Stimulated activated CD4-positive, alpha-beta T cell treated with anti-CD3 and anti-CD28 coated beads, TNF-alpha, amount 100 ng/mL, for 48 hours (primary cell): ENCODE results near the gene AFTPH.

Source experiments
- DNase-seq, 3 donors: peaks; one replicate each; pipeline ENCODE4 v3.0.0-alpha.2; 2020; ENCODE audit warnings: low read depth in 3 of 3

Gene AFTPH

DNA sequence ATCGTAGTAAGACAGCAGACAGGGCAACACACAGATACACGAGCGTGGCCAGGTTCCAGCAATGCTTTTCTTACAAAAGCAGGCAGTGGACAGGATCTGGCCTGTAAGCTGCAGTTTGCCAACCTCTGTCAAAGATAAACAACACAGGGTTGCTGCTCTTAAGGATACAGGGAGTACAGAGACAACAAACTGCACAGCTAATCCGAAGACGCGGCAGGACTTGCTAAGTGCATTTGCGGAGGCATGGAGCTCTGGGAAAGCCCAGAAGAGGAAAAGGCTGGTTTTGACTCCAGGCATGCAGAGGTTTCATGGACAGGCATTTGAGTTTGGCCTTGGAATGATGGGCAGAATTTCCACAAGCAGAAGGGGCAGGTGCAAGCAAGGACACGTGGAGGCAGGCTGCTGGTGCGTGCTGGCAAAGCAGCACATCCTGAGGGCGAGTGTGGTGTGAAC, 105.2 kb downstream of the AFTPH start:
- no peak for DNase-seq

DNA sequence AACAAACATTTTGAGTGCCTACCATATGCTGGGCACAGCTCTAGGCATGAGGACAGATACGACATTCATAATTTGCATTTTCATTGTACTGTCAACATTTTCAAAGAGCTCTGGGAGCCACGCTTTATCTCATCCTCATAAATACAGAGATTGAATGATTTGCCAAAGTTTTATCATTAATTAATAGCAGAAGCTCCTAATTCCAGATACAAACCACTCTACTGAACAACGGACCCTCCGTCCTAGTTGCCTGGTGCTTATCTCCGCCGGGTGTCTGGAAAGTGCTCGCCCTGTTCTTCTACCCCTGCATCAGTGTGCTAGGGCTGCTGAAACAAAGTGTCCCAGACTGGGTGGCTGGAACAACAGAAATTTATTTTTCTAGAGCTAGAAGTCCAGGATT, 105.7 kb downstream of the AFTPH start:
- DNase-seq: no peak

- DNase-seq: no peak
Observed at GRCh38 chr2:64630752-64631151, 106.6 kb downstream of the AFTPH start.

DNA sequence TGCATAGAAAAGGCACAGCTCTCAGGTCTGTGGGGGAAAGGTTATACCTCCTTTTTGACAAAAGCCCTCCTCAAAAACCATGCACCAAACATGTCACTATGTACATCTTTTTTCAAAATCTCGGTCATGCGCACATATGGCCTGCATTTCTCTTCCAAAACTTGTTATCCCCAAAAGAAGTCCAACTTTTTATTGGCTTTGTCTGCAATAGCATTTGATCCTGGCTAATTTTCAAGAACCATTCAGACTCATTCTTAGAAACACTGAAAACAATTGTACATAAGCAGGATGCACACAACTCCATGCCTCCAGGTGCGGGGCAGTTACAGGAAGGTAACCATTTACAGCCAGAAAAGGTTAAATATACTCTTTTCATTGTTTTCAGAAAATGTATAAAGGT, 107.6 kb downstream of the AFTPH start:
- DNase-seq: no peak

GRCh38 chr2:64632835-64633819, 109.0 kb downstream of the AFTPH start:
- no peak for DNase-seq

GRCh38 chr2:64634345-64635267, 110.5 kb downstream of the AFTPH start:
- no peak for DNase-seq

GRCh38 chr2:64635976-64636911, 112.1 kb downstream of the AFTPH start:
- no peak for DNase-seq

DNA sequence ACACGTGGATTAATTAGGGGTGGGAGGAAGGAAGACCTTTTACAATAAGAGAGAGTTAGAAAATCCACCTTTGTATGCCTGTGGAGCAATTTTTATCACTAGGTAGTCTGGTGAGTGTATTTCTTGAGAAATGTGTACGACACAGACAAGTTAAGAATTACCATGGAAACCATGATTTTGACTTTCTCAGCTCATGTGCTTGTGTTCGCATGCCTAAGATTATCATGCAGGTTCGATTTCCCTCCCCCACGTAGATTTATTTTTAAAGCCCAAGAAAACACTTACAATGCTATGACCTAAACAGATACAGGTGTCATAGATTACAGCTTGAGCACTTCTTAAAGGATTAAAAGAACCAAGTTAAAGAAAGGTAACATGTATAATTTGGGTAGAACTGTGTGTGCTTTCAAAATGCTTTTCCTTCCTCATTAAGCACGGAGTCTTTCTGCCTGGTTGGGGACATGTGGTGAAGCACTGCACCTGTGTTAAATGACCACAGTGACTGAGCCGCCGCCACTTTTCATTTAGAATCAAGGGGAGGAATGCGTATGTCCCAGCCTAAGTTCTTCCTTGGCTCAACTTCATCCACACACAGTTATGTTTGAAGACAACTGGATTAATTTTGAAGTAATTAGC, 113.0 kb downstream of the AFTPH start:
- no peak for DNase-seq

GRCh38 chr2:64637931-64638330, 113.8 kb downstream of the AFTPH start:
- no peak for DNase-seq

GRCh38 chr2:64638502-64639120, 114.5 kb downstream of the AFTPH start:
- DNase-seq: no peak

DNA sequence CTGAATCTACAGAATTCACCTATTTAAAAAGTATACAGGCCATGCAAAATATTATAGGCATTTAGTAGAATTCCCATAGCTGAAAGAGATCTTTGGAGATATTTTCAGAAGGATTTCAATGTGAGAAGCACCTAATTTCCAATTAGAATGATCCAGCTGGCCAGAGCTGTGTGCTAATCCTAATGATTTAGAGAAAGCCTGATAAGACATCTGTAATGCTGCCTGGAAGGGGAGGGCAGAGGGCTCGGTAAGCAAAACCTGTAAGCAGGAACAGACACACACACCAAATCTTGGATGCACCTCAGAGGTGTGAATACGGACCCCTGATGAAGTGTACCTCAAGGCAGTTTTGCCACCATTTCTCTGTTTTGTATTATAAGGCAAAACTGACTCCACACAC, 115.6 kb downstream of the AFTPH start:
- no peak for DNase-seq

DNA sequence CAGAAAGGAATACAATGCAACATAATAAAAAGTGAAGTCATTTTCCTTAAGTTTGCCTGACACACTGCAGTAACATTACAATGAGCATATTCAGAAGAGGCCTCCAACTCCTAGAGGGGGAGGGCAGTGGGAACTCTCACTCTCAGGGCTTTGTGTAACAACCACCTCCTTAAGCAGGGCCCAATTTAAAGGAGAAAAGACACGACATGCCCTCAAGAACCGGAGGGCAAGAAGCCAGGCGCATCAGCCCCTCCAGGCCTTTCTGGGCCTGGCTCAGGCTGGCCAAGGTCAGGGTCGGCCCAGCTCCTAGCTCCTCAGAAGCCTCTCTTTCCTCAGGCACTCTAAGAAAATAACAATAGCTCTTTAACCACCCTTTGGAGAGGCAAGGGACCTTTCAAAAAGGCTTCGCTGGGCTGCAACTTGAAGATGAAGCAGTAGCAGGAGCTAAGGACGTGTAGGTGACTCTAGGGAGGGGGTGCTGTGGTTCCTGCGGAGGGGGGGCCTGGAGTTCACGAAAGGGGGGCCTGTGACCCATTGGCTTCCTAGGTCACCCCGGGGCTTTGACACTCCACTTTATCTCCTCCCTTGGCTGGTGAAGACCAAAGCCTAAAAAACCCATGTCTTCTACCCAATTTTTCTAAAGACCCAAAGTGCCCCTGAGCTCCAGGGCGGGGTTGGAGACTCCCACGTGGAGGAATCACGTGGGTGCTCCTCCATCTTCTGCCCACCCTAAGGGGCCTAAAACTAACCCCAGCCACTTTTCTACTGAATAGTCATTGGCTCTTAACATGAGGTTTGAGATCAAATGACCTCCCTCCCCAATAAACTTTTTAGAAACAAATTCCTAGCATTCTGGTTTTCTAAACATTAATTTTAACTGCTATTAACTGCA, 116.3 kb downstream of the AFTPH start:
- no peak for DNase-seq

- DNase-seq: no peak
Observed at GRCh38 chr2:64641599-64641998, 117.5 kb downstream of the AFTPH start.
